ENCODE results near the gene TNNI3. TPM values are rescaled to one million over a fixed set of nuclear protein-coding genes. Genes with fewer than 3 reads are reported as not detected.
"Not testable (repeated sequence)": the region's sequence is repeated elsewhere in the genome, so short reads cannot be mapped to it uniquely, and the experiment has no call there.

The TNNI3 gene
- total RNA-seq, 2 donors from 2014 or later = not detected

- no peaks in the 10 kb centered on the region for H3K9me3 Mint-ChIP-seq
Measured at GRCh38 chr19:55161571-55162322, 4.2 kb upstream of the TNNI3 start.

GRCh38 chr19:55160986-55161365 lies 3.4 kb upstream of the TNNI3 start:
- Mint-ChIP-seq H3K27me3 (peaks cover 4 to 29% of the 10 kb centered on the region in 2 donors), H3K9me3 (no peaks in the 10 kb centered on the region), H3K4me3 (peak overlapping the region; percentile 17), H3K27ac (no peak overlapping the region), H3K36me3 (no peaks in the 10 kb centered on the region), H3K4me1 (ENCODE audit: low read depth in 2 of 2) (peaks cover 6 to 13% of the 10 kb centered on the region in 2 donors)
- no peak for ATAC-seq
- no peak for DNase-seq (ENCODE audit: low spot score)

More at GRCh38 chr19:55161571-55162322, 4.2 kb upstream of the TNNI3 start:
- Mint-ChIP-seq H3K27ac (no peak overlapping the region), H3K4me1 (ENCODE audit: low read depth in 2 of 2) (peaks cover 12 to 14% of the 10 kb centered on the region in 2 donors), H3K4me3 (no peak overlapping the region), H3K27me3 (peaks cover 11 to 29% of the 10 kb centered on the region in 2 donors), H3K36me3 (peaks cover 1% of the 10 kb centered on the region)
- DNase-seq (ENCODE audit: low spot score) (no peak), ATAC-seq (no peak)

- Mint-ChIP-seq H3K27ac (peak overlapping the region in 1 of 2 donors; percentile 23), H3K9me3 (no peaks in the 10 kb centered on the region), H3K36me3 (no peaks in the 10 kb centered on the region), H3K4me1 (ENCODE audit: low read depth in 2 of 2) (peaks cover 6 to 13% of the 10 kb centered on the region in 2 donors), H3K27me3 (peaks cover 4 to 24% of the 10 kb centered on the region in 2 donors), H3K4me3 (peak overlapping the region; percentile 17)
- peak; percentile 94 to 97 for ATAC-seq
- DNase-seq (ENCODE audit: low spot score) = peak; percentile 92
Measured at GRCh38 chr19:55160128-55160985, 2.8 kb upstream of the TNNI3 start.

- Mint-ChIP-seq H3K4me3 (no peak overlapping the region), H3K9me3 (no peaks in the 10 kb centered on the region), H3K4me1 (ENCODE audit: low read depth in 2 of 2) (peaks cover 11 to 19% of the 10 kb centered on the region in 2 donors), H3K27me3 (peaks cover 4 to 27% of the 10 kb centered on the region in 2 donors), H3K36me3 (no peaks in the 10 kb centered on the region), H3K27ac (no peak overlapping the region)
- DNase-seq (ENCODE audit: low spot score) (no peak), ATAC-seq (no peak)
Measured at GRCh38 chr19:55158848-55159749, 1.6 kb upstream of the TNNI3 start.

GRCh38 chr19:55158423-55158822 lies 891 bp upstream of the TNNI3 start:
- no peak for DNase-seq (ENCODE audit: low spot score)
- Mint-ChIP-seq H3K9me3 (no peaks in the 10 kb centered on the region), H3K36me3 (no peaks in the 10 kb centered on the region), H3K27me3 (peaks cover 4 to 28% of the 10 kb centered on the region in 2 donors), H3K4me3 (no peak overlapping the region), H3K27ac (no peak overlapping the region), H3K4me1 (ENCODE audit: low read depth in 2 of 2) (peaks cover 16 to 24% of the 10 kb centered on the region in 2 donors)
- ATAC-seq = no peak

- Mint-ChIP-seq H3K27me3 (peaks cover 4 to 33% of the 10 kb centered on the region in 2 donors), H3K27ac (no peak overlapping the region), H3K4me1 (ENCODE audit: low read depth in 2 of 2) (peaks cover 26 to 31% of the 10 kb centered on the region in 2 donors), H3K9me3 (peaks cover 6% of the 10 kb centered on the region), H3K4me3 (no peak overlapping the region), H3K36me3 (no peaks in the 10 kb centered on the region)
- DNase-seq (ENCODE audit: low spot score) (no peak), ATAC-seq (no peak)
Measured at GRCh38 chr19:55156202-55157063, 1.1 kb downstream of the TNNI3 start.

- H3K27ac Mint-ChIP-seq; H3K9me3 Mint-ChIP-seq; H3K36me3 Mint-ChIP-seq; DNase-seq (ENCODE audit: low spot score); H3K4me3 Mint-ChIP-seq; ATAC-seq: not testable (repeated sequence)
- peaks cover 27 to 31% of the 10 kb centered on the region in 2 donors for H3K4me1 Mint-ChIP-seq (ENCODE audit: low read depth in 2 of 2)
- H3K27me3 Mint-ChIP-seq = peaks cover 4 to 33% of the 10 kb centered on the region in 2 donors
Measured at GRCh38 chr19:55155784-55156183, 1.7 kb downstream of the TNNI3 start.

- Mint-ChIP-seq H3K27ac (peak overlapping the region in 1 of 2 donors; percentile 53), H3K4me1 (ENCODE audit: low read depth in 2 of 2) (peaks cover 21 to 29% of the 10 kb centered on the region in 2 donors), H3K4me3 (peak overlapping the region; percentile 43), H3K36me3 (no peaks in the 10 kb centered on the region), H3K9me3 (peaks cover 6% of the 10 kb centered on the region), H3K27me3 (peaks cover 17 to 40% of the 10 kb centered on the region in 2 donors)
- DNase-seq (ENCODE audit: low spot score) (no peak), ATAC-seq (no peak)
Measured at GRCh38 chr19:55153652-55154264, 3.8 kb downstream of the TNNI3 start.

- peaks cover 23 to 43% of the 10 kb centered on the region in 2 donors for H3K27me3 Mint-ChIP-seq
- H3K4me3 Mint-ChIP-seq = peak overlapping the region; percentile 30
- H3K36me3 Mint-ChIP-seq = no peaks in the 10 kb centered on the region
- peaks cover 6% of the 10 kb centered on the region for H3K9me3 Mint-ChIP-seq
- ATAC-seq (no peak), DNase-seq (ENCODE audit: low spot score) (no peak)
- H3K4me1 Mint-ChIP-seq (ENCODE audit: low read depth in 2 of 2) = peaks cover 21 to 27% of the 10 kb centered on the region in 2 donors
- H3K27ac Mint-ChIP-seq = peak overlapping the region; percentile 63 to 79
Measured at GRCh38 chr19:55152017-55152416, 5.5 kb downstream of the TNNI3 start.

GRCh38 chr19:55149078-55150003 lies 8.2 kb downstream of the TNNI3 start, which contains the start of gene TNNT1:
Gene TNNT1, minus strand, starts transcription at chr19:55149206. Its CDS starts 2,049 bp downstream, at chr19:55147157.
- ATAC-seq (no peak), DNase-seq (ENCODE audit: low spot score) (no peak)
- Mint-ChIP-seq H3K9me3 (peaks cover 6% of the 10 kb centered on the region), H3K4me1 (ENCODE audit: low read depth in 2 of 2) (peaks cover 24 to 27% of the 10 kb centered on the region in 2 donors), H3K36me3 (no peaks in the 10 kb centered on the region), H3K4me3 (no peak within 1 kb of the TSS), H3K27ac (no peak within 1 kb of the TSS), H3K27me3 (peaks cover 42 to 44% of the 10 kb centered on the region in 2 donors)

GRCh38 chr19:55147545-55148251 lies 9.8 kb downstream of the TNNI3 start:
- Mint-ChIP-seq H3K27ac (no peak overlapping the region), H3K36me3 (no peaks in the 10 kb centered on the region), H3K9me3 (peaks cover 6% of the 10 kb centered on the region), H3K27me3 (peaks cover 44 to 53% of the 10 kb centered on the region in 2 donors), H3K4me1 (ENCODE audit: low read depth in 2 of 2) (peaks cover 18 to 19% of the 10 kb centered on the region in 2 donors), H3K4me3 (no peak overlapping the region)
- DNase-seq (ENCODE audit: low spot score) (no peak), ATAC-seq (no peak)
